ENCODE data around the gene EEFSEC. TPM values are rescaled to one million over a fixed set of nuclear protein-coding genes. Genes with fewer than 3 reads are reported as not detected.

Gene EEFSEC
- total and polyA plus RNA-seq, 2 of the 4 experiments (the other 2 are of a cell fraction): 4.5 to 9.3 TPM

DNA sequence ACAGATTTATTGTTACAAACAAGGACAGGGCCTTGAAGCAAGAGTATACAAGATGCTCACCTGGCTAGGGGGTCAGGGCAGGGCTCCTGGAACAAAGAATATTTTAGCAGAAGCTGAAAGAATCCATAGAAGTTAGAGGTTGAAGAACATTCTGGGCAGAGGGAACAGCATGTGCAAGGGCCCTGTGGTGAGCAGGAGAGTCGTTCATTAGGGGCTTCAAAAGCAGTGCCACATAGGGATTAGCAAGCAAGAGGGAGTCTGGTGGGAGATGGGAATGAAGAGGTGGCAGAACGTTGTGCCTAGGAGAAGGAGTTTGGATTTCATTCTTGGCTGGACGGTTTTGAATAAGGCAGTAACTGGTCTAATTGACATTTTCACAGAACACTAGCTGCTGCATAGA lies 290.5 kb downstream of the EEFSEC start:
- H3K27me3 ChIP-seq (ENCODE audit: control insufficient read depth, insufficient read depth, low read length): peaks cover 49% of the 10 kb centered on the region
- H2AFZ ChIP-seq (replicated peaks; ENCODE audit: low read length, poor library complexity): no peak overlapping the region
- no peak overlapping the region for H3K56ac ChIP-seq (ENCODE audit: extremely low read depth, insufficient read depth, low read length)
- H4K91ac ChIP-seq (ENCODE audit: insufficient read depth, low read depth, low read length): no peak overlapping the region
- TF ChIP-seq BHLHE40 (IDR thresholded peaks at IDR 0.05; ENCODE audit: low read depth, low read length) (no peak), MAFK (IDR thresholded peaks at IDR 0.05; ENCODE audit: low read depth, low read length) (no peak), CEBPB (IDR thresholded peaks at IDR 0.05; ENCODE audit: low read depth, low read length) (no peak), SMC3 (IDR thresholded peaks at IDR 0.05; ENCODE audit: low read depth, low read length) (no peak), NFE2L2 (IDR thresholded peaks at IDR 0.05; ENCODE audit: low read depth, low read length) (no peak), RCOR1 (IDR thresholded peaks at IDR 0.05; ENCODE audit: insufficient replicate concordance, low read length) (no peak), CHD1 (IDR thresholded peaks at IDR 0.05; ENCODE audit: low read depth, low read length) (no peak), POLR2A (IDR thresholded peaks at IDR 0.05; ENCODE audit: low read depth, low read length) (no peak), MAZ (IDR thresholded peaks at IDR 0.05; ENCODE audit: borderline replicate concordance, low read depth, low read length) (no peak), FOS (IDR thresholded peaks at IDR 0.05; ENCODE audit: low read depth, low read length) (no peak), MXI1 (IDR thresholded peaks at IDR 0.05; ENCODE audit: borderline replicate concordance, low read depth, low read length) (no peak), RAD21 (IDR thresholded peaks at IDR 0.05; ENCODE audit: low read length) (no peak), RFX5 (IDR thresholded peaks at IDR 0.05; ENCODE audit: low read depth, low read length) (no peak)
- TF ChIP-seq, protein P1, sequence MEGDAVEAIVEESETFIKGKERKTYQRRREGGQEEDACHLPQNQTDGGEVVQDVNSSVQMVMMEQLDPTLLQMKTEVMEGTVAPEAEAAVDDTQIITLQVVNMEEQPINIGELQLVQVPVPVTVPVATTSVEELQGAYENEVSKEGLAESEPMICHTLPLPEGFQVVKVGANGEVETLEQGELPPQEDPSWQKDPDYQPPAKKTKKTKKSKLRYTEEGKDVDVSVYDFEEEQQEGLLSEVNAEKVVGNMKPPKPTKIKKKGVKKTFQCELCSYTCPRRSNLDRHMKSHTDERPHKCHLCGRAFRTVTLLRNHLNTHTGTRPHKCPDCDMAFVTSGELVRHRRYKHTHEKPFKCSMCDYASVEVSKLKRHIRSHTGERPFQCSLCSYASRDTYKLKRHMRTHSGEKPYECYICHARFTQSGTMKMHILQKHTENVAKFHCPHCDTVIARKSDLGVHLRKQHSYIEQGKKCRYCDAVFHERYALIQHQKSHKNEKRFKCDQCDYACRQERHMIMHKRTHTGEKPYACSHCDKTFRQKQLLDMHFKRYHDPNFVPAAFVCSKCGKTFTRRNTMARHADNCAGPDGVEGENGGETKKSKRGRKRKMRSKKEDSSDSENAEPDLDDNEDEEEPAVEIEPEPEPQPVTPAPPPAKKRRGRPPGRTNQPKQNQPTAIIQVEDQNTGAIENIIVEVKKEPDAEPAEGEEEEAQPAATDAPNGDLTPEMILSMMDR (conservative IDR thresholded peaks at IDR 0.05; ENCODE audit: low read depth, low read length): no peak
- TF ChIP-seq, protein P2, sequence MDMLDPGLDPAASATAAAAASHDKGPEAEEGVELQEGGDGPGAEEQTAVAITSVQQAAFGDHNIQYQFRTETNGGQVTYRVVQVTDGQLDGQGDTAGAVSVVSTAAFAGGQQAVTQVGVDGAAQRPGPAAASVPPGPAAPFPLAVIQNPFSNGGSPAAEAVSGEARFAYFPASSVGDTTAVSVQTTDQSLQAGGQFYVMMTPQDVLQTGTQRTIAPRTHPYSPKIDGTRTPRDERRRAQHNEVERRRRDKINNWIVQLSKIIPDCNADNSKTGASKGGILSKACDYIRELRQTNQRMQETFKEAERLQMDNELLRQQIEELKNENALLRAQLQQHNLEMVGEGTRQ (IDR thresholded peaks at IDR 0.05; ENCODE audit: low read depth, low read length): no peak
- TF ChIP-seq, protein P3, sequence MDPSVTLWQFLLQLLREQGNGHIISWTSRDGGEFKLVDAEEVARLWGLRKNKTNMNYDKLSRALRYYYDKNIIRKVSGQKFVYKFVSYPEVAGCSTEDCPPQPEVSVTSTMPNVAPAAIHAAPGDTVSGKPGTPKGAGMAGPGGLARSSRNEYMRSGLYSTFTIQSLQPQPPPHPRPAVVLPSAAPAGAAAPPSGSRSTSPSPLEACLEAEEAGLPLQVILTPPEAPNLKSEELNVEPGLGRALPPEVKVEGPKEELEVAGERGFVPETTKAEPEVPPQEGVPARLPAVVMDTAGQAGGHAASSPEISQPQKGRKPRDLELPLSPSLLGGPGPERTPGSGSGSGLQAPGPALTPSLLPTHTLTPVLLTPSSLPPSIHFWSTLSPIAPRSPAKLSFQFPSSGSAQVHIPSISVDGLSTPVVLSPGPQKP (IDR thresholded peaks at IDR 0.05; ENCODE audit: borderline replicate concordance, low read depth, low read length): no peak
- in situ Hi-C loops (cut with MboI; ENCODE audit: low sequenced_read_pairs): no loop called here
- no peak overlapping the region for H2BK20ac ChIP-seq (ENCODE audit: low read depth, low read length)
- no peak overlapping the region for H3K9ac ChIP-seq (ENCODE audit: low read depth, low read length)
- ATAC-seq (ENCODE audit: low read depth): no peak
- POLR2A ChIA-PET (ENCODE audit: unreplicated experiment): no interaction called here
- intact Hi-C loops (cut with micrococcal nuclease): no loop called here
- H3K4me2 ChIP-seq (ENCODE audit: low read depth, low read length): no peak overlapping the region
- H3K18ac ChIP-seq (ENCODE audit: low read depth, low read length): no peak overlapping the region
- no peaks in the 10 kb centered on the region for H4K20me1 ChIP-seq (ENCODE audit: insufficient read depth, low read length)
- no peak for DNase-seq
- no peaks in the 10 kb centered on the region for H3K36me3 ChIP-seq (ENCODE audit: control insufficient read depth, insufficient read depth, low read length)
- no peak overlapping the region for H3K4me3 ChIP-seq (ENCODE audit: insufficient read depth, low read depth, low read length)
- H3K23ac ChIP-seq (ENCODE audit: low read depth, low read length): no peak overlapping the region
- H3K27ac ChIP-seq (ENCODE audit: insufficient read depth, low read length): no peak overlapping the region
- H3K4ac ChIP-seq (ENCODE audit: low read depth, low read length): no peak overlapping the region
- no peak overlapping the region for H2BK120ac ChIP-seq (ENCODE audit: low read depth, low read length)
- BruUV-seq (replicated peaks): no TSS peak
- CTCF ChIA-PET: no interaction called here
- no peak overlapping the region for H2BK15ac ChIP-seq (ENCODE audit: low read depth, low read length)
- H3K4me1 ChIP-seq (ENCODE audit: control insufficient read depth, insufficient read depth, low read length): no peaks in the 10 kb centered on the region
- no peak overlapping the region for H2BK5ac ChIP-seq (ENCODE audit: low read depth, low read length, poor library complexity, severe bottlenecking)
- no peaks in the 10 kb centered on the region for H3K9me3 ChIP-seq (ENCODE audit: control insufficient read depth, insufficient read depth, low read length)
- H2AK5ac ChIP-seq (ENCODE audit: low read depth, low read length): no peak overlapping the region
- H4K8ac ChIP-seq (ENCODE audit: low read depth in 2 of 2, low read length in 2 of 2): no peak overlapping the region
- no peaks in the 10 kb centered on the region for H3K79me1 ChIP-seq (ENCODE audit: low read depth in 1 of 2, low read length in 2 of 2)
- 29% methylated on average over 2 of the region's 3 CpGs; no CpG with 5 or more reads in 1 of the 2 experiments for WGBS, 2 experiments (ENCODE audit: extremely low coverage in 2 of 2, insufficient read length in 1 of 2)
- 0 out of 2 replicates have a peak, but pooled peaks cover 4% of the 10 kb centered on the region for H3K9me1 ChIP-seq (ENCODE audit: insufficient read depth, low read length)
- no peak overlapping the region for H4K5ac ChIP-seq (ENCODE audit: low read depth, low read length)
- dilution Hi-C loops (cut with HindIII; ENCODE audit: low sequenced_read_pairs, unreplicated experiment): no loop called here
- no peak overlapping the region for H2AK9ac ChIP-seq (replicated peaks; ENCODE audit: low read depth, low read length, poor library complexity)
- no peak overlapping the region for H3K14ac ChIP-seq (replicated peaks; ENCODE audit: low read depth, low read length)
